Measurements from ENCODE around the gene EXOSC10.
"Not testable (repeated sequence)": the region's sequence is repeated elsewhere in the genome, so short reads cannot be mapped to it uniquely, and the experiment has no call there.

EXOSC10 gene

GRCh38 chr1:11059968-11060830 lies 39.5 kb downstream of the EXOSC10 start, which contains the start of gene SRM:
Gene SRM, minus strand, starts transcription at chr1:11060018. Its CDS starts 75 bp downstream, at chr1:11059943.
- peak; percentile 85 for DNase-seq

GRCh38 chr1:11059155-11059967 lies 40.3 kb downstream of the EXOSC10 start:
- no peak for DNase-seq

- DNase-seq = no peak
Measured at GRCh38 chr1:11058595-11059154, 41.0 kb downstream of the EXOSC10 start.

GRCh38 chr1:11058026-11058425 lies 41.6 kb downstream of the EXOSC10 start:
- no peak for DNase-seq

- no peak for DNase-seq
Measured at GRCh38 chr1:11057477-11057876, 42.2 kb downstream of the EXOSC10 start.

- DNase-seq = no peak
Measured at GRCh38 chr1:11056504-11056903, 43.2 kb downstream of the EXOSC10 start.

GRCh38 chr1:11055676-11056075 lies 44.0 kb downstream of the EXOSC10 start:
- no peak for DNase-seq

- no peak for DNase-seq
Measured at GRCh38 chr1:11054666-11055065, 45.0 kb downstream of the EXOSC10 start.

- no peak for DNase-seq
Measured at GRCh38 chr1:11054181-11054580, 45.5 kb downstream of the EXOSC10 start.

GRCh38 chr1:11053758-11054137 lies 45.9 kb downstream of the EXOSC10 start:
- no peak for DNase-seq

GRCh38 chr1:11052839-11053757 lies 46.6 kb downstream of the EXOSC10 start:
- no peak for DNase-seq

GRCh38 chr1:11051781-11052511 lies 47.7 kb downstream of the EXOSC10 start:
- DNase-seq = no peak

GRCh38 chr1:11051121-11051520 lies 48.5 kb downstream of the EXOSC10 start:
- DNase-seq = not testable (repeated sequence)

- no peak for DNase-seq
Measured at GRCh38 chr1:11046625-11047365, 52.9 kb downstream of the EXOSC10 start, which contains the start of gene MASP2. Gene MASP2, minus strand, starts transcription at chr1:11047239. Its CDS starts 32 bp downstream, at chr1:11047207.

GRCh38 chr1:11046270-11046566 lies 53.5 kb downstream of the EXOSC10 start:
- DNase-seq = no peak

- no peak for DNase-seq
Measured at GRCh38 chr1:11045428-11046269, 54.0 kb downstream of the EXOSC10 start.

GRCh38 chr1:11044849-11045427 lies 54.7 kb downstream of the EXOSC10 start:
- no peak for DNase-seq

- no peak for DNase-seq
Measured at GRCh38 chr1:11044086-11044848, 55.4 kb downstream of the EXOSC10 start.
